ENCODE data around the gene NEURL2. TPM values are rescaled to one million over a fixed set of nuclear protein-coding genes. Genes with fewer than 3 reads are reported as not detected.

Gene NEURL2, protein sequence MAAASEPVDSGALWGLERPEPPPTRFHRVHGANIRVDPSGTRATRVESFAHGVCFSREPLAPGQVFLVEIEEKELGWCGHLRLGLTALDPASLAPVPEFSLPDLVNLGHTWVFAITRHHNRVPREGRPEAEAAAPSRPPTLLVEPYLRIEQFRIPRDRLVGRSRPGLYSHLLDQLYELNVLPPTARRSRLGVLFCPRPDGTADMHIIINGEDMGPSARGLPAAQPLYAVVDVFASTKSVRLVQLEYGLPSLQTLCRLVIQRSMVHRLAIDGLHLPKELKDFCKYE
- total RNA-seq (2021), result 3.2 and 3.3 TPM in 2 replicates
- Bru-seq, nascent RNA, result percentile 54 among the genes with signal in this experiment
- BruChase-seq, experiment 1, labeled RNA remaining after a 2-hour chase, result percentile 47 among the genes with signal in this experiment
- percentile 56 among the genes with signal in this experiment for BruChase-seq, experiment 2, labeled RNA remaining after a 6-hour chase
- long read RNA-seq, partial matches to known transcripts, result 0 of 3 reads
- long read RNA-seq, other reads (novel, unspliced or antisense), result 0 of 3 reads

DNA sequence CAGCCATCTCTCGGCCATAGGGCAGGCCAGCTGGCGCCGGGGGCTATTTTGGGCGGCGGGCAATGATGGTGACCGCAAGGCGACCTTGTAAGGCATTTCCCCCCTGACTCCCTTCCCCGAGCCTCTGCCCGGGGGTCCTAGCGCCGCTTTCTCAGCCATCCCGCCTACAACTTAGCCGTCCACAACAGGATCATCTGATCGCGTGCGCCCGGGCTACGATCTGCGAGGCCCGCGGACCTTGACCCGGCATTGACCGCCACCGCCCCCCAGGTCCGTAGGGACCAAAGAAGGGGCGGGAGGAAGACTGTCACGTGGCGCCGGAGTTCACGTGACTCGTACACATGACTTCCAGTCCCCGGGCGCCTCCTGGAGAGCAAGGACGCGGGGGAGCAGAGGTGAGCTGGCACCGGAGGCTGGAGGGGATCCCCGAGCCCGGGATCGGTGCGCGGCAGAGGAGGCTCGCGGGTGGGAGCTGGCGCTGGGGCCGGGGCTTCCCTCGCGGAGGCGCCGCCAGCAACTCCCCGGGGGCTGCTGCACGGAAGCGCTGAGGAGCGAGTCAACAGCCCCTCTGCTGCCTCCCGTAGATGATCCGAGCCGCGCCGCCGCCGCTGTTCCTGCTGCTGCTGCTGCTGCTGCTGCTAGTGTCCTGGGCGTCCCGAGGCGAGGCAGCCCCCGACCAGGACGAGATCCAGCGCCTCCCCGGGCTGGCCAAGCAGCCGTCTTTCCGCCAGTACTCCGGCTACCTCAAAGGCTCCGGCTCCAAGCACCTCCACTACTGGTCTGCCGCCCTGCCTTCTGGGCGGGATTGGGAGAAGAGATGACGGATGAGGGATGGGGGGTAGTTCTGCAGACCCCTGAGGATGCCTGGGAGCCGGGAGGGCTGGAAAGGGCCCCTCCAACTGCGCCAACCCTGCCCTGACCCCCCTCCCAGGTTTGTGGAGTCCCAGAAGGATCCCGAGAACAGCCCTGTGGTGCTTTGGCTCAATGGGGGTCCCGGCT lies at the start of gene NEURL2, which contains the start of gene CTSA:
TSS of gene NEURL2 (minus strand) at position 224 of the 999 bp plus-strand sequence. CDS start at position 7, 217 bp downstream.
TSS of gene CTSA (plus strand) at position 351 of the 999 bp plus-strand sequence. CDS start at position 585, 234 bp downstream.
- Histone ChIP-seq H3K27ac (ENCODE audit: low read depth, low read length, poor library complexity, severe bottlenecking) (peak within 1 kb of the TSS; percentile 69), H3K36me3 (ENCODE audit: insufficient read depth, low read length, poor library complexity, severe bottlenecking) (no peaks in the 10 kb centered on the region), H3K4me1 (ENCODE audit: insufficient read depth, low read length, poor library complexity, severe bottlenecking) (peaks cover 8% of the 10 kb centered on the region), H3K9me3 (ENCODE audit: low read depth, low read length, poor library complexity, severe bottlenecking) (no peaks in the 10 kb centered on the region), H3K4me3 (ENCODE audit: low read depth, low read length, poor library complexity, severe bottlenecking) (peak within 1 kb of the TSS; percentile 71), H3K27me3 (replicated peaks; ENCODE audit: insufficient read depth, low read depth, low read length, poor library complexity) (no peaks in the 10 kb centered on the region)
- no TSS peak for BruUV-seq (replicated peaks)
- intact Hi-C loops (cut with micrococcal nuclease; ENCODE audit: unreplicated experiment), result loop anchor here (10.0 kb wide), 1 partner anchor 74 kb away; no protein-coding TSS in a partner anchor
- TF ChIP-seq, protein P1, sequence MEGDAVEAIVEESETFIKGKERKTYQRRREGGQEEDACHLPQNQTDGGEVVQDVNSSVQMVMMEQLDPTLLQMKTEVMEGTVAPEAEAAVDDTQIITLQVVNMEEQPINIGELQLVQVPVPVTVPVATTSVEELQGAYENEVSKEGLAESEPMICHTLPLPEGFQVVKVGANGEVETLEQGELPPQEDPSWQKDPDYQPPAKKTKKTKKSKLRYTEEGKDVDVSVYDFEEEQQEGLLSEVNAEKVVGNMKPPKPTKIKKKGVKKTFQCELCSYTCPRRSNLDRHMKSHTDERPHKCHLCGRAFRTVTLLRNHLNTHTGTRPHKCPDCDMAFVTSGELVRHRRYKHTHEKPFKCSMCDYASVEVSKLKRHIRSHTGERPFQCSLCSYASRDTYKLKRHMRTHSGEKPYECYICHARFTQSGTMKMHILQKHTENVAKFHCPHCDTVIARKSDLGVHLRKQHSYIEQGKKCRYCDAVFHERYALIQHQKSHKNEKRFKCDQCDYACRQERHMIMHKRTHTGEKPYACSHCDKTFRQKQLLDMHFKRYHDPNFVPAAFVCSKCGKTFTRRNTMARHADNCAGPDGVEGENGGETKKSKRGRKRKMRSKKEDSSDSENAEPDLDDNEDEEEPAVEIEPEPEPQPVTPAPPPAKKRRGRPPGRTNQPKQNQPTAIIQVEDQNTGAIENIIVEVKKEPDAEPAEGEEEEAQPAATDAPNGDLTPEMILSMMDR (conservative IDR thresholded peaks at IDR 0.05; ENCODE audit: low read depth, low read length), result no peak
- TF ChIP-seq EZH2 (IDR thresholded peaks at IDR 0.05; ENCODE audit: borderline replicate concordance, low read depth, low read length, poor library complexity, severe bottlenecking), result no peak
- CTCF ChIA-PET, result interaction anchor here (0.5 kb wide), 1 partner anchor 132 kb away, joined by 3 read pairs; no protein-coding TSS in a partner anchor
- peak; percentile 88 for DNase-seq (ENCODE audit: low spot score)
- POLR2A ChIA-PET (ENCODE audit: low non-redundant PET), result interaction anchor here (0.5 kb wide), 1 partner anchor 20 kb away, joined by 5 read pairs; no protein-coding TSS in a partner anchor

DNA sequence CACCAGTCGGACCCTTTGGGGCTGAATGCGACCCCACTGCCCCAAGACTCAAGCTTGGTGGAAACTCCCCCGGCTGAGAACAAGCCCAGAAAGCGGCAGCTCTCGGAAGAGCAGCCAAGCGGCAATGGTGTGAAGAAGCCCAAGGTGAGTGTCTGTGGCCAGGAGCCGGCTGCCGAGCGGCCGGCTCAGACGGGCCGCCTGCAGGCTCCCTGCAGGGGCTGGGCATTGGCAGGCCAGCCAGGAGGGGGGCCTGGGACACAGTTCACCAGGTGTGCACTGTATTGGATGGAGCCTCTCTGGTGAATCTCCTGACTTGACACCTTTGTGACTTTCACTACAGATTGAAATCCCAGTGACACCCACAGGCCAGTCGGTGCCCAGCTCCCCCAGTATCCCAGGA lies 49.5 kb upstream of the NEURL2 start:
- no peak for TF ChIP-seq EZH2 (IDR thresholded peaks at IDR 0.05; ENCODE audit: borderline replicate concordance, low read depth, low read length, poor library complexity, severe bottlenecking)
- TF ChIP-seq, protein P1 (conservative IDR thresholded peaks at IDR 0.05; ENCODE audit: low read depth, low read length), result no peak
- ChIA-PET CTCF (no interaction called here), POLR2A (ENCODE audit: low non-redundant PET) (no interaction called here)
- H3K36me3 ChIP-seq (ENCODE audit: insufficient read depth, low read length, poor library complexity, severe bottlenecking), result peaks cover 67% of the 10 kb centered on the region
- no peaks in the 10 kb centered on the region for H3K27me3 ChIP-seq (replicated peaks; ENCODE audit: insufficient read depth, low read depth, low read length, poor library complexity)
- H3K4me3 ChIP-seq (ENCODE audit: low read depth, low read length, poor library complexity, severe bottlenecking), result no peak overlapping the region
- H3K9me3 ChIP-seq (ENCODE audit: low read depth, low read length, poor library complexity, severe bottlenecking), result no peaks in the 10 kb centered on the region
- no peak for DNase-seq (ENCODE audit: low spot score)
- H3K4me1 ChIP-seq (ENCODE audit: insufficient read depth, low read length, poor library complexity, severe bottlenecking), result peaks cover 28% of the 10 kb centered on the region
- no TSS peak for BruUV-seq (replicated peaks)
- peak overlapping the region; percentile 34 for H3K27ac ChIP-seq (ENCODE audit: low read depth, low read length, poor library complexity, severe bottlenecking)
- intact Hi-C loops (cut with micrococcal nuclease; ENCODE audit: unreplicated experiment), result no loop called here

DNA sequence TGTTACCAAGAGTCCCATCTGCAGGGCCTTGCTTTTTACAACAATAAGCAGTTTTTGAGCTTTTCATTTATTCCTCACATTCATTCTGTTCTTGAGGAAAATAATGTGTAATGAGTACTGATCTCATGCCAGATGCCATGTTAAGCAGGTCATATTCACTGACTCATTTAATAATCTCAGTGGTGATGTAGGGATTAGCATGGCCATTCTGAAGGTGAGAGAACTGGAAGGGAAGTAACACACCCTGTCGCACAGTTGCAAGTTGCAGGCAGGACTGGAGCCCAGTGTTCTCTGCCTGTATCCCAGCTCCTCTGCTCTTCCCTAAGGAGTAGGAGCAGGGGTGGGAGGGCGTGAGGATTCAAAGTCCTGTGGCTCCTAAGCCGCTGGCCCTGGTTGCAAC lies 49.0 kb upstream of the NEURL2 start:
- no TSS peak for BruUV-seq (replicated peaks)
- H3K9me3 ChIP-seq (ENCODE audit: low read depth, low read length, poor library complexity, severe bottlenecking), result no peaks in the 10 kb centered on the region
- intact Hi-C loops (cut with micrococcal nuclease; ENCODE audit: unreplicated experiment), result no loop called here
- ChIA-PET POLR2A (ENCODE audit: low non-redundant PET) (no interaction called here), CTCF (no interaction called here)
- TF ChIP-seq, protein P1 (conservative IDR thresholded peaks at IDR 0.05; ENCODE audit: low read depth, low read length), result no peak
- TF ChIP-seq EZH2 (IDR thresholded peaks at IDR 0.05; ENCODE audit: borderline replicate concordance, low read depth, low read length, poor library complexity, severe bottlenecking), result no peak
- H3K4me3 ChIP-seq (ENCODE audit: low read depth, low read length, poor library complexity, severe bottlenecking), result no peak overlapping the region
- peak overlapping the region; percentile 34 for H3K27ac ChIP-seq (ENCODE audit: low read depth, low read length, poor library complexity, severe bottlenecking)
- DNase-seq (ENCODE audit: low spot score), result no peak
- H3K36me3 ChIP-seq (ENCODE audit: insufficient read depth, low read length, poor library complexity, severe bottlenecking), result peaks cover 63% of the 10 kb centered on the region
- H3K27me3 ChIP-seq (replicated peaks; ENCODE audit: insufficient read depth, low read depth, low read length, poor library complexity), result no peaks in the 10 kb centered on the region
- H3K4me1 ChIP-seq (ENCODE audit: insufficient read depth, low read length, poor library complexity, severe bottlenecking), result peaks cover 28% of the 10 kb centered on the region

Data from A673 (cell line).